H1 (cell line): Measurements from ENCODE around the gene ZHX3. TPM values are rescaled to one million over a fixed set of nuclear protein-coding genes. Genes with fewer than 3 reads are reported as not detected.

Experiments used
- CTCF ChIA-PET: fragments of 300-600 bp; sonication (Branson Sonifier 250); formaldehyde crosslinking; loops from one replicate; lab custom pipeline; 2021; ENCODE audit not compliant: partially characterized antibody; lab: Charles Lee
- POLR2A ChIA-PET: fragments of 300-600 bp; sonication (Branson Sonifier 250); formaldehyde crosslinking; loops from one replicate; lab custom pipeline; 2021; ENCODE audit warnings: inconsistent platforms; ENCODE audit not compliant: partially characterized antibody; lab: Charles Lee
- DNase-seq, 2 experiments: peaks; one replicate each; pipeline versions ENCODE4 v3.0.0 to v3.0.0-alpha.2; 2010 to 2022; ENCODE audit warnings: low spot score in 2 of 2, low read depth in 1 of 2, mixed read lengths in 1 of 2
- FAIRE-seq: peaks from 2 replicates; lab custom pipeline; 2011; peaks lifted over from hg19 to GRCh38; lab: Jason Lieb, UNC
- H2AFZ ChIP-seq: 2 replicates; pipeline ENCODE4 v1.8.1; 2012; ENCODE audit warnings: low read length, inconsistent platforms
- H2AK5ac ChIP-seq: 2 replicates; pipeline ENCODE4 v1.6.1; 2013; ENCODE audit warnings: low read depth, low read length
- H2BK120ac ChIP-seq: replicated peaks from 2 replicates; pipeline ENCODE3; 2013; ENCODE audit warnings: low read depth, low read length, inconsistent platforms
- H2BK12ac ChIP-seq: 2 replicates; pipeline ENCODE4 v1.6.1; 2013; ENCODE audit warnings: low read depth, low read length
- H2BK15ac ChIP-seq: 2 replicates; pipeline ENCODE4 v1.6.1; 2013; ENCODE audit warnings: low read length
- H2BK20ac ChIP-seq: 2 replicates; pipeline ENCODE4 v1.6.1; 2013; ENCODE audit warnings: low read length
- H2BK5ac ChIP-seq: 2 replicates; pipeline ENCODE4 v1.6.1; 2013; ENCODE audit warnings: low read depth, low read length
- H3K14ac ChIP-seq: 2 replicates; pipeline ENCODE4 v1.6.1; 2013; ENCODE audit warnings: inconsistent platforms; ENCODE audit not compliant: insufficient read length
- H3K18ac ChIP-seq: 2 replicates; pipeline ENCODE4 v1.6.1; 2013; ENCODE audit warnings: low read length; ENCODE audit errors: extremely low read depth
- H3K23ac ChIP-seq: 2 replicates; pipeline ENCODE4 v1.6.1; 2013; ENCODE audit warnings: inconsistent platforms; ENCODE audit not compliant: insufficient read length
- H3K23me2 ChIP-seq: 2 replicates; pipeline ENCODE4 v1.6.1; 2013; ENCODE audit warnings: low read depth, low read length
- H3K27ac ChIP-seq: 2 replicates; pipeline ENCODE4 v1.6.1; 2011; ENCODE audit warnings: low read depth, low read length, inconsistent platforms
- H3K27me3 ChIP-seq, 4 experiments: replicated peaks in 1 of 4; 1 replicate in 1 of 4; 2 replicates in 3 of 4; pipeline versions ENCODE4 v1.6.1 to v1.8.1; 2011 to 2013; ENCODE audit warnings: low read length in 3 of 4, mild to moderate bottlenecking in 3 of 4, inconsistent platforms in 2 of 4, mixed read lengths in 2 of 4, moderate library complexity in 1 of 4; ENCODE audit not compliant: control insufficient read depth in 3 of 4, insufficient read depth in 3 of 4; ENCODE audit errors: extremely low read depth in 1 of 4
- H3K36me3 ChIP-seq, 4 experiments: 2 replicates each; pipeline versions ENCODE4 v1.6.1 to v1.8.1; 2011 to 2013; ENCODE audit warnings: mild to moderate bottlenecking in 4 of 4, low read length in 3 of 4, moderate library complexity in 2 of 4, control low read depth in 1 of 4, inconsistent platforms in 1 of 4; ENCODE audit not compliant: insufficient read depth in 4 of 4, control insufficient read depth in 2 of 4
- H3K4ac ChIP-seq: replicated peaks from 2 replicates; pipeline ENCODE3; 2013; ENCODE audit warnings: low read length, low read depth, mixed read lengths, inconsistent platforms; ENCODE audit not compliant: insufficient read length
- H3K4me1 ChIP-seq, 4 experiments: replicated peaks in 1 of 4; 1 replicate in 1 of 4; 2 replicates in 3 of 4; pipeline versions ENCODE4 v1.6.1 to v1.8.1; 2011 to 2013; ENCODE audit warnings: low read length in 3 of 4, inconsistent platforms in 2 of 4, mixed read lengths in 1 of 4; ENCODE audit not compliant: insufficient read depth in 4 of 4, control insufficient read depth in 3 of 4
- H3K4me2 ChIP-seq, 2 experiments: 2 replicates each; pipeline versions ENCODE4 v1.6.1 to v1.8.1; 2011 to 2013; ENCODE audit warnings: low read depth in 2 of 2, low read length in 2 of 2, control low read depth in 1 of 2, inconsistent platforms in 1 of 2, mild to moderate bottlenecking in 1 of 2; ENCODE audit not compliant: insufficient read depth in 1 of 2
- H3K4me3 ChIP-seq, 4 experiments: fragments of 200-600, 300-600 bp in 1 of 4; sonication (generic), shearing (Covaris generic), sonication (Bioruptor Twin) in 1 of 4; 2 replicates each; pipeline versions ENCODE4 v1.5.1 to v1.8.1; 2011 to 2016; ENCODE audit warnings: low read length in 4 of 4, low read depth in 3 of 4, control low read depth in 2 of 4, inconsistent platforms in 2 of 4, mild to moderate bottlenecking in 2 of 4, mixed read lengths in 1 of 4, moderate library complexity in 1 of 4; ENCODE audit not compliant: insufficient read depth in 2 of 4; ENCODE audit errors: extremely low read depth in 1 of 4
- H3K56ac ChIP-seq: replicated peaks from 2 replicates; pipeline ENCODE3; 2013; ENCODE audit warnings: low read depth, mild to moderate bottlenecking, mixed read lengths, low read length, inconsistent platforms; ENCODE audit not compliant: insufficient read length
- H3K79me1 ChIP-seq: 2 replicates; pipeline ENCODE4 v1.6.1; 2013; ENCODE audit warnings: low read depth, low read length, control low read depth
- H3K79me2 ChIP-seq, 2 experiments: 2 replicates each; pipeline versions ENCODE4 v1.6.1 to v1.8.1; 2012 to 2013; ENCODE audit warnings: low read length in 2 of 2, mild to moderate bottlenecking in 2 of 2, inconsistent platforms in 1 of 2; ENCODE audit not compliant: insufficient read depth in 2 of 2, control insufficient read depth in 1 of 2
- H3K9ac ChIP-seq, 4 experiments: replicated peaks in 1 of 4; 1 replicate in 1 of 4; 2 replicates in 3 of 4; pipeline versions ENCODE4 v1.6.1 to v1.8.1; 2011 to 2013; ENCODE audit warnings: low read depth in 3 of 4, low read length in 3 of 4, control low read depth in 2 of 4, mild to moderate bottlenecking in 2 of 4, moderate library complexity in 2 of 4, inconsistent platforms in 1 of 4; ENCODE audit errors: extremely low read depth in 1 of 4
- H3K9me3 ChIP-seq, 2 experiments: 2 replicates each; pipeline versions ENCODE4 v1.6.1 to v1.8.1; 2012 to 2013; ENCODE audit warnings: mild to moderate bottlenecking in 2 of 2, moderate library complexity in 2 of 2, control low read depth in 1 of 2, inconsistent platforms in 1 of 2, low read depth in 1 of 2, low read length in 1 of 2, mixed read lengths in 1 of 2; ENCODE audit not compliant: insufficient read depth in 2 of 2
- H4K20me1 ChIP-seq, 2 experiments: replicated peaks in 1 of 2; 2 replicates each; pipeline versions ENCODE3 to v1.8.1; 2011 to 2013; ENCODE audit warnings: inconsistent platforms in 2 of 2, low read length in 2 of 2, mild to moderate bottlenecking in 1 of 2; ENCODE audit not compliant: insufficient read depth in 2 of 2, control insufficient read depth in 1 of 2
- H4K5ac ChIP-seq: 2 replicates; pipeline ENCODE4 v1.6.1; 2013; ENCODE audit warnings: low read length, low read depth, mixed read lengths, inconsistent platforms; ENCODE audit not compliant: insufficient read length
- H4K8ac ChIP-seq: 2 replicates; pipeline ENCODE4 v1.8.0; 2013; ENCODE audit warnings: mild to moderate bottlenecking, moderate library complexity, low read length, inconsistent platforms; ENCODE audit not compliant: insufficient read depth; ENCODE audit errors: extremely low read depth
- H4K91ac ChIP-seq: replicated peaks from 2 replicates; pipeline ENCODE3; 2013; ENCODE audit warnings: low read length, mixed read lengths, inconsistent platforms; ENCODE audit not compliant: insufficient read length
- ATF3 ChIP-seq: IDR thresholded peaks from 2 replicates; pipeline ENCODE4 v1.6.1; 2011; ENCODE audit warnings: low read depth, mild to moderate bottlenecking, low read length; ENCODE audit not compliant: insufficient read depth
- CHD2 ChIP-seq: IDR thresholded peaks from 2 replicates; pipeline ENCODE4 v1.6.1; 2012; ENCODE audit warnings: low read length, improper control_type of control experiment
- EP300 ChIP-seq, 2 experiments: IDR thresholded peaks; 1 replicate in 1 of 2; 2 replicates in 1 of 2; pipeline ENCODE4 v1.6.1; 2011 to 2012; ENCODE audit warnings: low read depth in 2 of 2, low read length in 2 of 2, mild to moderate bottlenecking in 2 of 2, borderline replicate concordance in 1 of 2, inconsistent platforms in 1 of 2, moderate library complexity in 1 of 2
- JUN ChIP-seq: IDR thresholded peaks from 2 replicates; pipeline ENCODE4 v1.6.1; 2011; ENCODE audit warnings: low read depth, mild to moderate bottlenecking, improper control_type of control experiment, low read length
- KDM4A ChIP-seq: IDR thresholded peaks from one replicate; pipeline ENCODE4 v1.7.1; 2012; ENCODE audit warnings: low read depth, mild to moderate bottlenecking, moderate library complexity, low read length, inconsistent platforms; ENCODE audit not compliant: severe bottlenecking
- TAF1 ChIP-seq: IDR thresholded peaks from 2 replicates; pipeline ENCODE4 v1.6.1; 2011; ENCODE audit warnings: mild to moderate bottlenecking, low read depth, low read length
- YY1 ChIP-seq: IDR thresholded peaks from 2 replicates; pipeline ENCODE4 v1.6.1; 2011; ENCODE audit warnings: low read depth, mild to moderate bottlenecking, low read length
- WGBS, 2 experiments: shearing (Covaris generic) in 1 of 2; methylation state at CpG; one replicate each; pipeline versions ENCODE4 v1.1.6 to v1.1.7; 2013 to 2015; ENCODE audit warnings: low lambda C conversion rate in 2 of 2, mixed read lengths in 2 of 2, inconsistent platforms in 1 of 2, low coverage in 1 of 2, missing lambda C conversion rate in 1 of 2; ENCODE audit not compliant: insufficient replicate concordance in 2 of 2, insufficient coverage in 1 of 2, insufficient read length in 1 of 2; ENCODE audit errors: extremely low coverage in 1 of 2, missing lambda C conversion rate in 1 of 2; 5-methylcytosine and 5-hydroxymethylcytosine counted together
- polyA plus RNA-seq, 7 experiments: library from polyadenylated mRNA; depleted of rRNA in 3 of 7; stranded (reverse) in 5 of 7; unstranded in 2 of 7; fragments of >200 nt in 5 of 7; fragments of 200-250 nt in 2 of 7; gene quantifications; 1 replicate in 5 of 7; 2 replicates in 1 of 7; 4 replicates in 1 of 7; pipeline versions ENCODE4 v1.2.1 to v1.2.3, GENCODE V29; 2011 to 2013; ENCODE audit warnings: missing spikeins in 2 of 7, mixed read lengths in 2 of 7
- total RNA-seq: library from RNA; stranded (reverse); fragmentation: NEBNext Ultra II Directional; extraction: Animal tissue kit (Norgen Biotek cat#: 25700); gene quantifications from 2 replicates; pipeline ENCODE4 v1.2.1, GENCODE V29; 2021

ZHX3 gene
- total and polyA plus RNA-seq, 2 of the 8 experiments (the other 6 are each of a cell fraction or from before 2014, with no cell fraction given), result 1.00 to 7.8 TPM

- Histone ChIP-seq H4K5ac (no peak overlapping the region), H3K4me2 (no peak overlapping the region), H2AFZ (no peak overlapping the region), H2BK20ac (no peak overlapping the region), H2BK5ac (no peak overlapping the region), H3K27ac (no peak overlapping the region; the same call in 1 of the 2 replicates), H4K20me1 (peaks cover 43 to 78% of the 10 kb centered on the region in 2 experiments), H3K9me3 (no peaks in the 10 kb centered on the region), H3K36me3 (peaks cover 0 to 2% (median 0%) of the 10 kb centered on the region in 4 experiments; a peak in 2 of 8 replicates), H2BK12ac (no peak overlapping the region), H2AK5ac (no peak overlapping the region), H2BK15ac (no peak overlapping the region), H4K8ac (no peak overlapping the region), H3K23me2 (no peaks in the 10 kb centered on the region), H3K27me3 (no peaks in the 10 kb centered on the region), H3K23ac (no peak overlapping the region), H3K4me1 (peaks cover 0 to 12% (median 6%) of the 10 kb centered on the region in 4 experiments; a peak in 4 of 7 replicates), H3K9ac (no peak overlapping the region), H2BK120ac (no peak overlapping the region), H4K91ac (no peak overlapping the region), H3K14ac (no peak overlapping the region), H3K18ac (no peak overlapping the region), H3K4me3 (no peak overlapping the region), H3K56ac (no peak overlapping the region), H3K79me1 (peaks cover 55% of the 10 kb centered on the region), H3K79me2 (peaks cover 89 to 100% of the 10 kb centered on the region in 2 experiments), H3K4ac (no peak overlapping the region)
- DNase-seq (no peak), FAIRE-seq (no peak)
- 82% methylated on average over 8 of the region's 8 CpGs; no CpG with 5 or more reads in 1 of the 2 experiments for WGBS, 2 experiments
- POLR2A ChIA-PET, result interaction anchor here (1.6 to 3.1 kb wide), 2 partner anchors 9 to 10 kb away, joined by 12 to 13 read pairs; no protein-coding TSS in a partner anchor
- CTCF ChIA-PET, result interaction anchor here (0.6 to 1.9 kb wide), 8 partner anchors 9 to 193 kb away, joined by 3 to 5 read pairs (median 4); partner anchors contain the start of gene LPIN3
- TF ChIP-seq CHD2 (no peak), TAF1 (no peak), EP300 (IDR thresholded peaks at IDR 0.05; ENCODE audit: borderline replicate concordance in 1 of 2, low read depth in 2 of 2, low read length in 2 of 2) (no peak), JUN (no peak), ATF3 (no peak), YY1 (no peak), KDM4A (no peak)
Observed at GRCh38 chr20:41147767-41148191, 169.8 kb downstream of the ZHX3 start.
